GM19452 (cell line): ENCODE measurements around the gene NIPBL.
"Not testable (repeated sequence)": the region's sequence is repeated elsewhere in the genome, so short reads cannot be mapped to it uniquely, and the experiment has no call there.

Experiments
- ATAC-seq: cut with Tn5 transposase; IDR thresholded peaks from one replicate; pipeline ENCODE4 v1.9.1; 2021; ENCODE audit not compliant: unreplicated experiment

The NIPBL gene

GRCh38 chr5:36944607-36945225, 68.1 kb downstream of the NIPBL start:
- ATAC-seq, result no peak

GRCh38 chr5:36945687-36946086, 69.1 kb downstream of the NIPBL start:
- no peak for ATAC-seq

GRCh38 chr5:36946101-36946500, 69.5 kb downstream of the NIPBL start:
- ATAC-seq, result no peak

GRCh38 chr5:36948041-36948440, 71.5 kb downstream of the NIPBL start:
- no peak for ATAC-seq

- no peak for ATAC-seq
Observed at GRCh38 chr5:36948650-36949049, 72.1 kb downstream of the NIPBL start.

- no peak for ATAC-seq
Observed at GRCh38 chr5:36949593-36949992, 73.0 kb downstream of the NIPBL start.

GRCh38 chr5:36950586-36951457, 74.3 kb downstream of the NIPBL start:
- ATAC-seq, result no peak

GRCh38 chr5:36953043-36953442, 76.5 kb downstream of the NIPBL start:
- ATAC-seq, result no peak

GRCh38 chr5:36957953-36958537, 81.5 kb downstream of the NIPBL start:
- no peak for ATAC-seq

GRCh38 chr5:36958612-36959011, 82.0 kb downstream of the NIPBL start:
- no peak for ATAC-seq

GRCh38 chr5:36965179-36965578, 88.6 kb downstream of the NIPBL start:
- ATAC-seq, result no peak

GRCh38 chr5:36969700-36970395, 93.3 kb downstream of the NIPBL start:
- ATAC-seq, result no peak

- no peak for ATAC-seq
Observed at GRCh38 chr5:36978196-36978595, 101.6 kb downstream of the NIPBL start.

GRCh38 chr5:36982146-36982545, 105.6 kb downstream of the NIPBL start:
- no peak for ATAC-seq

- ATAC-seq, result no peak
Observed at GRCh38 chr5:36985387-36985786, 108.8 kb downstream of the NIPBL start.

- no peak for ATAC-seq
Observed at GRCh38 chr5:36988396-36988795, 111.8 kb downstream of the NIPBL start.

- no peak for ATAC-seq
Observed at GRCh38 chr5:36998578-36998977, 122.0 kb downstream of the NIPBL start.

- ATAC-seq, result no peak
Observed at GRCh38 chr5:37002176-37002751, 125.7 kb downstream of the NIPBL start.

- no peak for ATAC-seq
Observed at GRCh38 chr5:37005252-37005651, 128.7 kb downstream of the NIPBL start.

GRCh38 chr5:37005946-37006540, 129.5 kb downstream of the NIPBL start:
- no peak for ATAC-seq

- ATAC-seq, result not testable (repeated sequence)
Observed at GRCh38 chr5:37013181-37013580, 136.6 kb downstream of the NIPBL start.
